ENCODE data around the gene TBC1D14. TPM values are rescaled to one million over a fixed set of nuclear protein-coding genes. Genes with fewer than 3 reads are reported as not detected.

The TBC1D14 gene, protein sequence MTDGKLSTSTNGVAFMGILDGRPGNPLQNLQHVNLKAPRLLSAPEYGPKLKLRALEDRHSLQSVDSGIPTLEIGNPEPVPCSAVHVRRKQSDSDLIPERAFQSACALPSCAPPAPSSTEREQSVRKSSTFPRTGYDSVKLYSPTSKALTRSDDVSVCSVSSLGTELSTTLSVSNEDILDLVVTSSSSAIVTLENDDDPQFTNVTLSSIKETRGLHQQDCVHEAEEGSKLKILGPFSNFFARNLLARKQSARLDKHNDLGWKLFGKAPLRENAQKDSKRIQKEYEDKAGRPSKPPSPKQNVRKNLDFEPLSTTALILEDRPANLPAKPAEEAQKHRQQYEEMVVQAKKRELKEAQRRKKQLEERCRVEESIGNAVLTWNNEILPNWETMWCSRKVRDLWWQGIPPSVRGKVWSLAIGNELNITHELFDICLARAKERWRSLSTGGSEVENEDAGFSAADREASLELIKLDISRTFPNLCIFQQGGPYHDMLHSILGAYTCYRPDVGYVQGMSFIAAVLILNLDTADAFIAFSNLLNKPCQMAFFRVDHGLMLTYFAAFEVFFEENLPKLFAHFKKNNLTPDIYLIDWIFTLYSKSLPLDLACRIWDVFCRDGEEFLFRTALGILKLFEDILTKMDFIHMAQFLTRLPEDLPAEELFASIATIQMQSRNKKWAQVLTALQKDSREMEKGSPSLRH
- 10 to 100 TPM; 42.6 to 56.9 (median 54.0) TPM for total RNA-seq

- H3K4me1 ChIP-seq: peaks cover 6 to 49% (median 34%) of the 10 kb centered on the region in 4 donors
- in situ Hi-C loops (cut with MboI; ENCODE audit: low pct_ligation_motif_present in 1 of 4, low pct_unique_long_range_greater_than_20kb in 1 of 4, low sequenced_read_pairs in 3 of 4) (loop anchor here in 3 of 4 donors (10.0 kb wide), 1 partner anchor 165 kb away; no protein-coding TSS in a partner anchor), intact Hi-C loops (cut with DNase I; ENCODE audit: low total_unique reads) (loop anchor here (10.0 kb wide), 2 partner anchors 75 to 195 kb away; partner anchors contain the start of gene BLOC1S4)
- H3K27ac ChIP-seq: peak within 1 kb of the TSS; percentile 97 to 99 (median 99)
- H3K36me3 ChIP-seq: no peaks in the 10 kb centered on the region
- H3K27me3 ChIP-seq: peaks cover 3% of the 10 kb centered on the region
- no peaks in the 10 kb centered on the region for H3K9me3 ChIP-seq
- WGBS, 2 donors (ENCODE audit: low coverage in 1 of 2): 0% methylated on average over 8 to 34 of the region's 108 CpGs
- TF ChIP-seq EP300 (IDR thresholded peaks at IDR 0.05; ENCODE audit: low read depth): no peak
- TF ChIP-seq, protein P1, sequence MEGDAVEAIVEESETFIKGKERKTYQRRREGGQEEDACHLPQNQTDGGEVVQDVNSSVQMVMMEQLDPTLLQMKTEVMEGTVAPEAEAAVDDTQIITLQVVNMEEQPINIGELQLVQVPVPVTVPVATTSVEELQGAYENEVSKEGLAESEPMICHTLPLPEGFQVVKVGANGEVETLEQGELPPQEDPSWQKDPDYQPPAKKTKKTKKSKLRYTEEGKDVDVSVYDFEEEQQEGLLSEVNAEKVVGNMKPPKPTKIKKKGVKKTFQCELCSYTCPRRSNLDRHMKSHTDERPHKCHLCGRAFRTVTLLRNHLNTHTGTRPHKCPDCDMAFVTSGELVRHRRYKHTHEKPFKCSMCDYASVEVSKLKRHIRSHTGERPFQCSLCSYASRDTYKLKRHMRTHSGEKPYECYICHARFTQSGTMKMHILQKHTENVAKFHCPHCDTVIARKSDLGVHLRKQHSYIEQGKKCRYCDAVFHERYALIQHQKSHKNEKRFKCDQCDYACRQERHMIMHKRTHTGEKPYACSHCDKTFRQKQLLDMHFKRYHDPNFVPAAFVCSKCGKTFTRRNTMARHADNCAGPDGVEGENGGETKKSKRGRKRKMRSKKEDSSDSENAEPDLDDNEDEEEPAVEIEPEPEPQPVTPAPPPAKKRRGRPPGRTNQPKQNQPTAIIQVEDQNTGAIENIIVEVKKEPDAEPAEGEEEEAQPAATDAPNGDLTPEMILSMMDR (IDR thresholded peaks at IDR 0.05): peak in 3 of 5 experiments; percentile 8 to 44 (median 15)
- TF ChIP-seq POLR2A (IDR thresholded peaks at IDR 0.05): peak; percentile 62
- TF ChIP-seq POLR2AphosphoS5 (IDR thresholded peaks at IDR 0.05): peak; percentile 5 to 69 (median 58)
- peak; percentile 91 for DNase-seq
- peak within 1 kb of the TSS; percentile 75 to 91 (median 86) for H3K4me3 ChIP-seq
Measured at GRCh38 chr4:6909113-6909969, at the start of gene TBC1D14. TBC1D14 (plus strand) TSS chr4:6909826; CDS start chr4:6923390, 13,564 bp downstream.

GRCh38 chr4:6868386-6868785, 41.2 kb upstream of the TBC1D14 start:
- in situ Hi-C loops (cut with MboI; ENCODE audit: low pct_ligation_motif_present in 1 of 4, low pct_unique_long_range_greater_than_20kb in 1 of 4, low sequenced_read_pairs in 3 of 4) (loop anchor here in 2 of 4 donors (5.0 to 10.0 kb wide), 2 partner anchors 131 to 134 kb away; no protein-coding TSS in a partner anchor), intact Hi-C loops (cut with DNase I; ENCODE audit: low total_unique reads) (no loop called here)
- Histone ChIP-seq H3K4me3 (no peak overlapping the region), H3K9me3 (no peaks in the 10 kb centered on the region), H3K27me3 (no peaks in the 10 kb centered on the region), H3K36me3 (peaks cover 0 to 11% (median 5%) of the 10 kb centered on the region in 4 donors), H3K27ac (no peak overlapping the region), H3K4me1 (no peaks in the 10 kb centered on the region)
- TF ChIP-seq POLR2A (IDR thresholded peaks at IDR 0.05) (no peak), POLR2AphosphoS5 (IDR thresholded peaks at IDR 0.05) (no peak), EP300 (IDR thresholded peaks at IDR 0.05; ENCODE audit: low read depth) (no peak)
- TF ChIP-seq, protein P1 (IDR thresholded peaks at IDR 0.05): no peak
- no peak for DNase-seq
- WGBS, 2 donors (ENCODE audit: low coverage in 1 of 2): 86 to 95% methylated on average over 6 to 8 of the region's 8 CpGs

DNA sequence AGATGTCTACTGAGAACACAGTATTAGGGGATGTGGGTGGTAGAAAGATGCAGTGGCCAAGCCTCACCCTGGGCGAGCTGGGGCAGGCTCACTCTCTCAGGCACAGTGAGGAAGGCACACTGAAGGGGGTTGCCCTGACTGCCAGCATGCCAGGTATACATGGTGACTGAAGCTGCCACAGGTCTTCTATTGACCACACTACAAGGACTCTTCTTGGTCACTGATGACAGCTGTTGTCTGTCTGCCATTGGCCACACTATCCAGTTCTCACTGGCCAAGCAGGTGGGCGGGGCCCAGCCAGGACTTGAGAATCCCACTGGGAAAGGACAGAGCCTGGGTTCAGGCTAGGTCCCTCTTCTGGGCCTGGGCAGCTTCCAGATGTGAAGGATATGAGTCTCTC, 39.7 kb upstream of the TBC1D14 start:
- H3K9me3 ChIP-seq: no peaks in the 10 kb centered on the region
- intact Hi-C loops (cut with DNase I; ENCODE audit: low total_unique reads) (no loop called here), in situ Hi-C loops (cut with MboI; ENCODE audit: low pct_ligation_motif_present in 1 of 4, low pct_unique_long_range_greater_than_20kb in 1 of 4, low sequenced_read_pairs in 3 of 4) (loop anchor here in 2 of 4 donors (5.0 to 10.0 kb wide), 2 partner anchors 133 to 135 kb away; no protein-coding TSS in a partner anchor)
- peaks cover 0 to 7% (median 3%) of the 10 kb centered on the region in 4 donors for H3K36me3 ChIP-seq
- no peak overlapping the region for H3K4me3 ChIP-seq
- no peaks in the 10 kb centered on the region for H3K27me3 ChIP-seq
- DNase-seq: no peak
- TF ChIP-seq, protein P1 (IDR thresholded peaks at IDR 0.05): no peak
- no peaks in the 10 kb centered on the region for H3K4me1 ChIP-seq
- H3K27ac ChIP-seq: no peak overlapping the region
- 93 to 100% methylated on average over 1 to 2 of the region's 2 CpGs for WGBS, 2 donors (ENCODE audit: low coverage in 1 of 2)

All from transverse colon (tissue), 4 donors.